ENCODE results near the gene RAI1.
"Not testable (repeated sequence)": the region's sequence is repeated elsewhere in the genome, so short reads cannot be mapped to it uniquely, and the experiment has no call there.

The RAI1 gene

DNA sequence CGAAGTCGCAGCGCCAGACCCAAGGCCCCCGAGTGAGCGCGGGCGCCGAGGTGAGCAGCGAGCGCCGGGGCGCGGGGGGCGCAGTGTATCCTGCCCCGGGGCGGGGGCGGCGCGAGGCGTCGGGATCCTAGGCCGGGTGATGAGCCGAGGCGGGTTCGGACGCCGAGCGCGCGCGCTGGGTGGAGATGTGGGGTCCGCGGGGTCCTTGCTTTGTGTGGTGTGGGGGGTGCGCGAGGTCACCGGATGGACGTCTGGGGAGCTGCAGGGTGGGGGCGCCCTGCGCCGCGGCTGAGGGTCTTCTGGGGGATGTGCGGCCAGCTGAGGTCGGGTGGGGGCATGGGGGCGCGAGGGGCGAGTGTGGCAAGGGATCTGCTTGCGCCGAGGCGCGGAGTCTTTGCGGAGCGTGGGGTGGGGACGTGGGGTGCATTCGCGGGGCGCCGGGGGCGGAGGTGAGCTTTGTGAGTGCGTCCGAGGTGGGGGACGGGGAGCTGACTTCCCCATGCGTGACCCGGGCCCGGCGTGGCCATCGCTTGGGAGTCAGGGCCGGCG lies 560 bp downstream of the RAI1 start:
- peaks cover 26 to 27% of the 10 kb centered on the region in 2 donors for H3K4me1 ChIP-seq (ENCODE audit: control insufficient read depth in 1 of 2, insufficient read depth in 2 of 2, low read length in 2 of 2)

DNA sequence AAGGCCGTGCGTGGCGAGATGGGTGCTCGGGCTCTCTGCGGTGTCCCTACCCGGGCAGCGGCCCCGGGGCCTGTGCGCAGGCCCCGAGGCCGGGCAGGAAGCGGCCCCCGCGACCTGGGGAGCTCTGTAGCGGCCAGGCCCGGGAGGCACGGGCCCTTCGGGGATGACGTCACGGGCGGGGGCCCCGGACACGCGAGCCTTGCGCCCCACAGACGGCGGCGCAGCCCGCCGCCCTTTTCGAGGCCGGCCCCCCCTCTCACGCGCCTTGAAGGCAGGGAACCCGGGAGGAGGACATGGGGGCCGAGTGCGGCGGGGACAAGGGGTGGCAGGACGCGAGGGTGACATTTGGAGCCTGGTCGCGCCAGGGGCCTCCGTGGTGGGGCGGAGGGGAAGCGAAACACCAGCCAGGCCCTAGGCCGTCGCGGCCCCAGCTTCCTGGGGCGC lies 1.1 kb downstream of the RAI1 start:
- Histone ChIP-seq H3K4me3 (ENCODE audit: low read depth in 1 of 2, low read length in 2 of 2) (peak overlapping the region; percentile 77 to 78), H3K9ac (ENCODE audit: low read depth in 1 of 2, low read length in 2 of 2) (peak overlapping the region; percentile 64 to 81), H3K9me3 (ENCODE audit: control insufficient read depth in 1 of 2, low read length in 2 of 2) (no peaks in the 10 kb centered on the region), H3K4me1 (ENCODE audit: control insufficient read depth in 1 of 2, insufficient read depth in 2 of 2, low read length in 2 of 2) (peaks cover 26 to 31% of the 10 kb centered on the region in 2 donors), H3K36me3 (ENCODE audit: control insufficient read depth in 1 of 2, insufficient read depth in 2 of 2, low read length in 2 of 2) (no peaks in the 10 kb centered on the region), H3K27me3 (ENCODE audit: control insufficient read depth in 1 of 2, insufficient read depth in 2 of 2, low read length in 2 of 2) (no peaks in the 10 kb centered on the region), H3K27ac (ENCODE audit: low read depth, low read length) (peak overlapping the region; percentile 87)

More for the DNA sequence above, 560 bp downstream of the RAI1 start:
- H3K27ac ChIP-seq (ENCODE audit: low read depth, low read length) = peak overlapping the region; percentile 87
- no peaks in the 10 kb centered on the region for H3K9me3 ChIP-seq (ENCODE audit: control insufficient read depth in 1 of 2, low read length in 2 of 2)
- H3K36me3 ChIP-seq (ENCODE audit: control insufficient read depth in 1 of 2, insufficient read depth in 2 of 2, low read length in 2 of 2) = no peaks in the 10 kb centered on the region
- H3K4me3 ChIP-seq (ENCODE audit: low read depth in 1 of 2, low read length in 2 of 2) = peak overlapping the region; percentile 77 to 78
- peak overlapping the region; percentile 64 to 81 for H3K9ac ChIP-seq (ENCODE audit: low read depth in 1 of 2, low read length in 2 of 2)
- H3K27me3 ChIP-seq (ENCODE audit: control insufficient read depth in 1 of 2, insufficient read depth in 2 of 2, low read length in 2 of 2) = no peaks in the 10 kb centered on the region

DNA sequence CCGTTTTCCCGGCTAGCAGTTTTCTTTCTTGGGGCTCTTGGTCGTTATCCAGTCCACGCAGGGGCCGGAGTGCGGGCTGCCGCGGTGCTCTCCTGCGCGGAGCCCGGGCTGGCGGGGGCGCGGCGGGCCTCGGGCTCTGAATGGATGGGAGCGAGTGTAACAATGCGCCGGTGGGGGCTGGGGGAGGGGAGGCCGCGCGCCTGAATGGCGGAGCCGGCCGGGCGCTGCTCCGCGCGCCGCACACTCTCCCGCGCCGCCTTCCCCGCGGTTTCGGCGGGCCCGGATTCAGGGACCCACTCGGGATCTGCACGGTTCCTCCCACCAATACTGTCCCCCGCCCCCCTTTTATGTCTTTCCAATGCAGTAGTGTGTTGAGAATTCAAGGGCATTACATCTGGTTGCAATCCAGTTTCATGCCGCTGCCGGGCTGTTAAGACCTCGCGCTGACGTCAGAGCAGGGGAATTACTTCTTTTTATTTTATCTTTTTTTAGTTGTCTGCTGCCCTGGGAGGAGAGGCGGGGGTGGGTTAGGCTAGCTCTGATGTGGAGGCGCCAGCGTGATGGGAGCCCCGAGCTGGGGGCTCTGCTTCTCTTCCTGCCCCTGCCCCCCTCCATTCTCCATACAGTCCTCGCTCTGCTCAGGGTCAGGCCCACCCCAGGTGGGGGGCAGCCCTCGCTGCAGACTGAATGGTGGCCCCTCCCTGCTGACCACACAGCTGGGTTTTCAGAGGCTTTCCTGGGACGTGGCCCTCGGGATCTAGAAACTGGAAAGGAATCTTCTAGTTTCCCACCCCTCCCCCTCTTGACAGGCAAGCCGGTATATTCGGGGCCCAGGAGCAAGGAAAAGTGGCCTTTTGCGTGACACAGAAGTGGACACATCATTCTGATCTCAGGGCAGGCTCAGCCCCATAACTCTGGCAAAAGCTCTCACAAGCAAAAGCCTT lies 1.8 kb downstream of the RAI1 start:
- Histone ChIP-seq H3K9ac (ENCODE audit: low read depth in 1 of 2, low read length in 2 of 2) (peak overlapping the region; percentile 64 to 81), H3K36me3 (ENCODE audit: control insufficient read depth in 1 of 2, insufficient read depth in 2 of 2, low read length in 2 of 2) (no peaks in the 10 kb centered on the region), H3K9me3 (ENCODE audit: control insufficient read depth in 1 of 2, low read length in 2 of 2) (no peaks in the 10 kb centered on the region), H3K27me3 (ENCODE audit: control insufficient read depth in 1 of 2, insufficient read depth in 2 of 2, low read length in 2 of 2) (no peaks in the 10 kb centered on the region), H3K4me1 (ENCODE audit: control insufficient read depth in 1 of 2, insufficient read depth in 2 of 2, low read length in 2 of 2) (peaks cover 26 to 31% of the 10 kb centered on the region in 2 donors), H3K4me3 (ENCODE audit: low read depth in 1 of 2, low read length in 2 of 2) (peak overlapping the region; percentile 77 to 78), H3K27ac (ENCODE audit: low read depth, low read length) (peak overlapping the region; percentile 87)

DNA sequence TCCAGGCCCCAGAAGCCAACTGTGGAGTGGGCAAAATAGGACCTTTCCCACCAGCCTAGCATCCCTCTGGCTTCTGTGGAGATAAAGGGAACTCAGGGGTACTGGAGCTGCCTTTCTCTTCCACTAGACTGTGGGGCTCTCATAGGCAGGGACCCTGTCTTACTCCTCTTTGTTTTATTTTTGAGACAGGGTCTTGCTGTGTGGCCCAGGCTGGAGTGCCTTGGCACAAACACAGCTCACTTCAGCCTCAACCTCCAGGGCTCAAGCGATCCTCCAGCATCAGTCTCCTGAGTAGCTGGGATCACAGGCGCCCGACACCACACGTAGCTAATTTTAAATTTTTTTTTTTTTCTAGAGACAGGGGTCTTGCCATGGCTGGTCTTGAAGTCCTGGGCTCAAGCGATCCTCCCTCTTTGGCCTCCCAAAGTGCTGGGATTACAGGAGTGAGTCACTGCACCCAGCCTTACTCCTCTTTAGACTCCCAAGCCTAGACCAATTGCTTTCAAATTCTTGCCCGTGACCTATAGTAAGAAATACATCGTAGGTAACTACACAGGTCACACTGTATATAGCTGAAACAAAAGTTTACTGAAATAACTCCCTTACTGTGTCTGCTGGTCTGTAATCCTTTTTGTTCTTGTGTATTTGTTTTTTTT lies 2.6 kb downstream of the RAI1 start:
- no peak overlapping the region for H3K27ac ChIP-seq (ENCODE audit: low read depth, low read length)
- no peaks in the 10 kb centered on the region for H3K9me3 ChIP-seq (ENCODE audit: control insufficient read depth in 1 of 2, low read length in 2 of 2)
- H3K4me1 ChIP-seq (ENCODE audit: control insufficient read depth in 1 of 2, insufficient read depth in 2 of 2, low read length in 2 of 2) = peaks cover 26 to 31% of the 10 kb centered on the region in 2 donors
- H3K27me3 ChIP-seq (ENCODE audit: control insufficient read depth in 1 of 2, insufficient read depth in 2 of 2, low read length in 2 of 2) = no peaks in the 10 kb centered on the region
- H3K4me3 ChIP-seq (ENCODE audit: low read depth in 1 of 2, low read length in 2 of 2) = peak overlapping the region in 1 of 2 donors; percentile 78
- no peaks in the 10 kb centered on the region for H3K36me3 ChIP-seq (ENCODE audit: control insufficient read depth in 1 of 2, insufficient read depth in 2 of 2, low read length in 2 of 2)
- peak overlapping the region; percentile 64 to 81 for H3K9ac ChIP-seq (ENCODE audit: low read depth in 1 of 2, low read length in 2 of 2)

DNA sequence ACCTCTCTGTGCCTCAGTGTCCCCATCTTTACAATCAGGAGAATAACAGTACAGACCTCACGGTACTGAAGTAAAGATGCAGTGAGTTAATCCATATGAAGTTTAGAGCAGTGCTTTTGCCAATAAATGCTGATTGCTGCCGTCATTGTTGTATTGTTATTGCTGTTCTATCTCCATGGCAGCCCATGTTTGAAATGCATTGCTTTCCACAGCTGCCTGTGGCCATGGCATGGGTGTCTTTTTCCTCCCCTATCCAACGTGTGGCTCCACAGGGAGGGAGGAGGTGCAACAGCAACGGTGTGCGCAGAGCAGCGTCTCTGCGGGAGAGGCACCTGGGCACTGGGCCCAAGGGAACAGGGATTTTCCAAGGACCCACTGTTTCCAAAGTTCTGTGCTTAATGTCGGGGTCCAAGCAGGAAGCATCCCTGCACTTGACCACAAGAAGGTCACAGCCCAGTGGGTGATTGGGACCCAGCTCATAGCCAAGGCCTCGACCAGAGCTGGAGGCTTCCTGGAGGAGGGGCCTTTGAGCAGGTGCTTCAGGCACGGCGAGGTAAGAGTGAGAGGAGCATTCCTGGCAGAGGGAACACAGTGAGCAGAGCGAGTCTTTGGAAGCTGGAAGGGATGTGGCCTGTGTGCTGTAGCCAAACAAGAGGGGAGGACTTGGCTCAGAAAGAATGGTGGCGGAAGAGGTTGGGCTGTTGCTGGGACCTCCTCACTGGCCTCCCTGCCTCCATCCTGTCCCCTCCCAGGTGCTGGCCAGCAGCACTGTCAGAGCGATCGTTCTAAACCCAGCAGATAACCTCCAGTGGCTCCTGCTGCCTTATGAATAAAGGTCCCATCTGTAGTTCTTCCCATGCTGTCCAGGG lies 3.9 kb downstream of the RAI1 start:
- Histone ChIP-seq H3K4me1 (ENCODE audit: control insufficient read depth in 1 of 2, insufficient read depth in 2 of 2, low read length in 2 of 2) (peaks cover 26 to 35% of the 10 kb centered on the region in 2 donors), H3K4me3 (ENCODE audit: low read depth in 1 of 2, low read length in 2 of 2) (peak overlapping the region in 1 of 2 donors; percentile 24)

DNA sequence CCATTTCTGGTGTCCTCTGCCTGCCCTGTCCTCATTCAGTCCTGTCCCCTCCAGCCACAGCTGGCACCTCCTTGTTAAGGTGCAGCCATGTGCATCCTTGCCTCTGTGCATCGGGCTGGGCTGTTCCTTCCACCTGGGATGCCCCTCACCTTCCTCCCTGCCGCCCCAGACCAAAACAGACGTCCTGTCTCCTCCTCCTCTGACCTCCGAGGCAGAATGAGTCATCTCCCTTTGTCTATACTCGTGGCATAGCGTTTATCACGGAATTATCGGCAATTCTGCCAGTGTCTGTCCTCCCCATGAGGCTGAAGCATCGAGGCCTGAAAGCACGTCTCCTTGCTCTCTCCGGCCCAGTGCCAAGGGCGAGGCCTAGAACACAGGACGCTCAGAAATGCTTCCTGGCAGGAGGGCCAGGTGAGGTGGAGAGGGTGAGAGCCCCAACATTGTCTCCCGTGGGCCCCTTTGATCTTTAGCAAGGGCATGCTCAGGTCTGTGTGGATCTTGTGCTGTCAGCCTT lies 4.6 kb downstream of the RAI1 start:
- Histone ChIP-seq H3K27ac (ENCODE audit: low read depth, low read length) (peak overlapping the region; percentile 23), H3K4me1 (ENCODE audit: control insufficient read depth in 1 of 2, insufficient read depth in 2 of 2, low read length in 2 of 2) (peaks cover 26 to 32% of the 10 kb centered on the region in 2 donors)

More for the DNA sequence above, 3.9 kb downstream of the RAI1 start:
- Histone ChIP-seq H3K27me3 (ENCODE audit: control insufficient read depth in 1 of 2, insufficient read depth in 2 of 2, low read length in 2 of 2) (no peaks in the 10 kb centered on the region), H3K36me3 (ENCODE audit: control insufficient read depth in 1 of 2, insufficient read depth in 2 of 2, low read length in 2 of 2) (no peaks in the 10 kb centered on the region), H3K9ac (ENCODE audit: low read depth in 1 of 2, low read length in 2 of 2) (peak overlapping the region in 1 of 2 donors; percentile 44), H3K27ac (ENCODE audit: low read depth, low read length) (peak overlapping the region; percentile 23), H3K9me3 (ENCODE audit: control insufficient read depth in 1 of 2, low read length in 2 of 2) (no peaks in the 10 kb centered on the region)

DNA sequence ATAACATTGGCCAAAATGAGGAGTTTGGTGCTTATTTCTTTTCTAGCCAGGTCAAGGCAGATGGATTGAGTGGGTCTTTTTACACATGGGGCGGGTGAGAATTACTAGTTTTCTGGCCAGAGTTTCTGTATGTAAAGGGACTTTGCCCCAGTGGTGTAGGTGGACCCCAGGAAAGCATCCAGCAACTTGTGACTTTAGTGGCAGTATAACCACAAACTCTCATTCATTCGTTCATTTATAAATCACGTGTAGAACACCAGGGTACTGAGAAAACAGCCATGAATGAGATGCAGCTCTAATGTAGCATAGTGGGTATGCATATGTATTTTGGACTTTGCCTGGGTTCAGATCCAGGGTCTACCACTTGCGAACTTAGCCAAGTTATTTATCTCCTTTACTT lies 8.1 kb downstream of the RAI1 start:
- peaks cover 51 to 65% of the 10 kb centered on the region in 2 donors for H3K4me1 ChIP-seq (ENCODE audit: control insufficient read depth in 1 of 2, insufficient read depth in 2 of 2, low read length in 2 of 2)
- no peak overlapping the region for H3K27ac ChIP-seq (ENCODE audit: low read depth, low read length)

More for the DNA sequence above, 4.6 kb downstream of the RAI1 start:
- H3K9me3 ChIP-seq (ENCODE audit: control insufficient read depth in 1 of 2, low read length in 2 of 2) = no peaks in the 10 kb centered on the region
- H3K27me3 ChIP-seq (ENCODE audit: control insufficient read depth in 1 of 2, insufficient read depth in 2 of 2, low read length in 2 of 2) = no peaks in the 10 kb centered on the region
- H3K4me3 ChIP-seq (ENCODE audit: low read depth in 1 of 2, low read length in 2 of 2) = peak overlapping the region in 1 of 2 donors; percentile 24
- H3K9ac ChIP-seq (ENCODE audit: low read depth in 1 of 2, low read length in 2 of 2) = peak overlapping the region in 1 of 2 donors; percentile 44
- no peaks in the 10 kb centered on the region for H3K36me3 ChIP-seq (ENCODE audit: control insufficient read depth in 1 of 2, insufficient read depth in 2 of 2, low read length in 2 of 2)

DNA sequence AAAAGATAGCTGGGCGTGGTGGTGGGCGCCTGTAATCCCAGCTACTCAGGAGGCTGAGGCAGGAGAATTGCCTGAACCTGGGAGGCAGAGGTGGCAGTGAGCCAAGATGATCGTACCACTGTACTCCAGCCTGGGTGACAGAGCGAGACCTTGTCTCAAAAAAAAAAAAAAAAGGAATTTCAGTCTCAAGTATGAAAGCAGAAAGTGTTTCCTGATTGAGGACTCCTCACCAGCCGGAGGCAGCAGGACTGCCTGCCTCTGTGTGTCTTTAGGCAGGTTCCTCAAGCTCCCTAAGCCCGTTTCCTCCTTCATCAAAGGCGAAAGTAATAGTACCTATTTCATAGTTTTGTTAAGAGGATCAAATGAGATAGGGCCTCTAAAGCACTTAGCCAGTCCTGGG lies 9.0 kb downstream of the RAI1 start:
- not testable (repeated sequence) for H3K4me3 ChIP-seq (ENCODE audit: low read depth in 1 of 2, low read length in 2 of 2); H3K27ac ChIP-seq (ENCODE audit: low read depth, low read length); H3K27me3 ChIP-seq (ENCODE audit: control insufficient read depth in 1 of 2, insufficient read depth in 2 of 2, low read length in 2 of 2); H3K9ac ChIP-seq (ENCODE audit: low read depth in 1 of 2, low read length in 2 of 2); H3K36me3 ChIP-seq (ENCODE audit: control insufficient read depth in 1 of 2, insufficient read depth in 2 of 2, low read length in 2 of 2); H3K9me3 ChIP-seq (ENCODE audit: control insufficient read depth in 1 of 2, low read length in 2 of 2)
- H3K4me1 ChIP-seq (ENCODE audit: control insufficient read depth in 1 of 2, insufficient read depth in 2 of 2, low read length in 2 of 2) = peaks cover 47 to 62% of the 10 kb centered on the region in 2 donors

More for the DNA sequence above, 8.1 kb downstream of the RAI1 start:
- Histone ChIP-seq H3K36me3 (ENCODE audit: control insufficient read depth in 1 of 2, insufficient read depth in 2 of 2, low read length in 2 of 2) (no peaks in the 10 kb centered on the region), H3K4me3 (ENCODE audit: low read depth in 1 of 2, low read length in 2 of 2) (no peak overlapping the region), H3K9ac (ENCODE audit: low read depth in 1 of 2, low read length in 2 of 2) (no peak overlapping the region), H3K27me3 (ENCODE audit: control insufficient read depth in 1 of 2, insufficient read depth in 2 of 2, low read length in 2 of 2) (no peaks in the 10 kb centered on the region), H3K9me3 (ENCODE audit: control insufficient read depth in 1 of 2, low read length in 2 of 2) (no peaks in the 10 kb centered on the region)

Measured in duodenal mucosa (tissue), 2 donors.